SK-N-SH treated with all-trans-retinoic acid at 6 μM for 48 hours (cell line): Measurements from ENCODE around the gene MIEN1.

Experiments used
- ATAC-seq: fragments of 200-7000 bp; cut with Tn5 transposase; 3 replicates; pipeline ENCODE4 v1.9.1; 2020; ENCODE audit warnings: mild to moderate bottlenecking, moderate library complexity
- ARNTL ChIP-seq: fragments of 450-650 bp; formaldehyde crosslinking; IDR thresholded peaks from 2 replicates; pipeline ENCODE4 v1.5.0; 2020; ENCODE audit warnings: low read depth, mild to moderate bottlenecking, moderate library complexity, borderline replicate concordance
- BACH2 ChIP-seq: fragments of 250-450 bp; sonication (Bioruptor Pico); IDR thresholded peaks from 2 replicates; pipeline ENCODE4 v1.9.0; 2021; ENCODE audit warnings: mild to moderate bottlenecking, borderline replicate concordance
- ESRRG ChIP-seq: fragments of 250-450 bp; sonication (Bioruptor Pico); IDR thresholded peaks from 2 replicates; pipeline ENCODE4 v1.6.1; 2021; ENCODE audit warnings: mild to moderate bottlenecking
- GLIS3 ChIP-seq: fragments of 250-450 bp; sonication (Bioruptor Pico); IDR thresholded peaks from 2 replicates; pipeline ENCODE4 v1.5.0; 2020; ENCODE audit warnings: mild to moderate bottlenecking, moderate library complexity
- OSR1 ChIP-seq: fragments of 250-450 bp; sonication (Bioruptor Pico); IDR thresholded peaks from 2 replicates; pipeline ENCODE4 v1.8.0; 2022; ENCODE audit warnings: moderate library complexity, mild to moderate bottlenecking, inconsistent platforms
- PPARA ChIP-seq: fragments of 250-450 bp; sonication (Bioruptor Pico); IDR thresholded peaks from 2 replicates; pipeline ENCODE4 v1.5.0; 2020; ENCODE audit warnings: mild to moderate bottlenecking, borderline replicate concordance
- RARB ChIP-seq: fragments of 250-450 bp; sonication (Bioruptor Pico); IDR thresholded peaks from 2 replicates; pipeline ENCODE4 v1.8.0; 2021; ENCODE audit warnings: mild to moderate bottlenecking, moderate library complexity
- SNAI2 ChIP-seq: fragments of 250-450 bp; sonication (Bioruptor Pico); IDR thresholded peaks from 2 replicates; pipeline ENCODE4 v1.5.0; 2020; ENCODE audit warnings: mild to moderate bottlenecking, moderate library complexity
- TCF4 ChIP-seq: fragments of 250-450 bp; sonication (Bioruptor Pico); IDR thresholded peaks from 2 replicates; pipeline ENCODE4 v1.8.0; 2021; ENCODE audit warnings: mild to moderate bottlenecking, moderate library complexity, borderline replicate concordance
- TOX ChIP-seq: fragments of 250-450 bp; sonication (Bioruptor Pico); IDR thresholded peaks from 2 replicates; pipeline ENCODE4 v1.8.0; 2021; ENCODE audit warnings: mild to moderate bottlenecking, moderate library complexity, borderline replicate concordance
- ZC3H10 ChIP-seq: fragments of 250-450 bp; sonication (Bioruptor Pico); IDR thresholded peaks from 2 replicates; pipeline ENCODE4 v1.5.1; 2021; ENCODE audit warnings: mild to moderate bottlenecking, moderate library complexity
- ZFP3 ChIP-seq: fragments of 250-450 bp; sonication (Bioruptor Pico); IDR thresholded peaks from 2 replicates; pipeline ENCODE4 v1.5.0; 2020; ENCODE audit warnings: mild to moderate bottlenecking, moderate library complexity
- ZFP30 ChIP-seq: fragments of 450-650 bp; formaldehyde crosslinking; IDR thresholded peaks from 2 replicates; pipeline ENCODE4 v1.5.0; 2022; ENCODE audit warnings: mild to moderate bottlenecking, moderate library complexity
- ZNF565 ChIP-seq: fragments of 450-650 bp; formaldehyde crosslinking; conservative IDR thresholded peaks from 2 replicates; pipeline ENCODE4 v1.5.0; 2020; ENCODE audit warnings: low read depth, mild to moderate bottlenecking, moderate library complexity
- ZNF70 ChIP-seq: fragments of 450-650 bp; formaldehyde crosslinking; IDR thresholded peaks from 2 replicates; pipeline ENCODE4 v1.5.0; 2020; ENCODE audit warnings: mild to moderate bottlenecking, moderate library complexity
- ZNF8 ChIP-seq: fragments of 450-650 bp; formaldehyde crosslinking; IDR thresholded peaks from 2 replicates; pipeline ENCODE4 v1.5.0; 2020; ENCODE audit warnings: mild to moderate bottlenecking, moderate library complexity
- TF ChIP-seq, protein P1 (sequence below): fragments of 250-450 bp; sonication (Bioruptor Pico); IDR thresholded peaks from 2 replicates; pipeline ENCODE4 v1.8.0; 2020; ENCODE audit warnings: mild to moderate bottlenecking, moderate library complexity, borderline replicate concordance
- TF ChIP-seq, protein P2 (sequence below): fragments of 250-450 bp; sonication (Bioruptor Pico); IDR thresholded peaks from 2 replicates; pipeline ENCODE4 v1.8.0; 2021; ENCODE audit warnings: low read depth, mild to moderate bottlenecking, moderate library complexity, borderline replicate concordance
- TF ChIP-seq, protein P3 (sequence below): fragments of 250-450 bp; sonication (Bioruptor Pico); IDR thresholded peaks from 2 replicates; pipeline ENCODE4 v1.5.1; 2021; ENCODE audit warnings: mild to moderate bottlenecking, moderate library complexity
- TF ChIP-seq, protein P4 (sequence below): fragments of 250-450 bp; sonication (Bioruptor Pico); IDR thresholded peaks from 2 replicates; pipeline ENCODE4 v1.5.1; 2020; ENCODE audit warnings: low read depth, mild to moderate bottlenecking, moderate library complexity
- TF ChIP-seq, protein P5 (sequence below): fragments of 250-450 bp; sonication (Bioruptor Pico); IDR thresholded peaks from 2 replicates; pipeline ENCODE4 v1.5.0; 2020; ENCODE audit warnings: mild to moderate bottlenecking, moderate library complexity

The MIEN1 gene, protein sequence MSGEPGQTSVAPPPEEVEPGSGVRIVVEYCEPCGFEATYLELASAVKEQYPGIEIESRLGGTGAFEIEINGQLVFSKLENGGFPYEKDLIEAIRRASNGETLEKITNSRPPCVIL

DNA sequence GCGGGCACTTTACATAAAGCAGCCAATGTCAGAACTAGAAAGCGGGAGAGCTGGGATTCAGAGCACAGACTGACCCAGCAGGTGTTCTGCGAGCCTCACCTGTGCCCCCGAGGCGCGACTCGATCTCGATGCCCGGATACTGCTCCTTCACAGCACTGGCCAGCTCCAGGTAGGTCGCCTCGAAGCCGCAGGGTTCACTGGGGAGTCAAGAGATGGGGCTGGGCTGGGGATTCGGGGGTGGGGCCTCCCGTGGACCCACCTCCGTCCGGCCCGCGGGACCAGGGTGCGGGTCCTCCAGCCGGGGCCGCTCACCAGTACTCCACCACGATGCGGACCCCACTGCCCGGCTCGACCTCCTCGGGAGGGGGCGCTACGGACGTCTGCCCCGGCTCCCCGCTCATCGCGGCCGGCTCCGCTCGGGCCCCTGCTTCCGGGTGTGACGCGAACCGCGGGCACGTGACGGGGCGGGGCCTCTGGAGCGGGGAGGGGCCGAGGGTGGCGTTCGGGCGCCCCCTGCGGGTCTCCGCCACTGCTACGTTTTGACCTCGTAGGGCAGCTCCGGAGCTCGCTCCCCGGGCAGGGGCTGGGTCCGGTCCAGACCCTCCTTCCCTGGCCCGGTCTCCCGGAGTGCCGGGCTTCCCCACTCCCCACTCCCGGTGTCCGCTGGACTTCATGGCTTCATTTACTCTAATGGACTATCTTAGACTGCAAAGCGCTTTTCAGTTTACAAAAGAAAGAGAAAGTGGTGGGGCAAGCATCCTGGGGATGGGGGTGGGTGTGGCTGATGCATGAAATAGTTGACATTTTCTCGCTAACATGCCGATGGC, at the start of gene MIEN1:
MIEN1 (minus strand) TSS at position 438 of the 827 bp plus-strand sequence; CDS start at position 401, 37 bp downstream.
- ATAC-seq = peak; percentile 93
- TF ChIP-seq ESRRG (CRISPR knock-in tag) (no peak), RARB (CRISPR knock-in tag) (no peak), ARNTL (CRISPR knock-in tag) (no peak), GLIS3 (no peak), ZNF8 (no peak), ZC3H10 (no peak), SNAI2 (CRISPR knock-in tag) (no peak), PPARA (CRISPR knock-in tag) (no peak), ZFP30 (CRISPR knock-in tag) (no peak), TOX (CRISPR knock-in tag) (no peak), OSR1 (CRISPR knock-in tag) (no peak), ZFP3 (CRISPR knock-in tag) (no peak), ZNF565 (no peak), BACH2 (CRISPR knock-in tag) (no peak), ZNF70 (CRISPR knock-in tag) (no peak)
- TF ChIP-seq, protein P1, sequence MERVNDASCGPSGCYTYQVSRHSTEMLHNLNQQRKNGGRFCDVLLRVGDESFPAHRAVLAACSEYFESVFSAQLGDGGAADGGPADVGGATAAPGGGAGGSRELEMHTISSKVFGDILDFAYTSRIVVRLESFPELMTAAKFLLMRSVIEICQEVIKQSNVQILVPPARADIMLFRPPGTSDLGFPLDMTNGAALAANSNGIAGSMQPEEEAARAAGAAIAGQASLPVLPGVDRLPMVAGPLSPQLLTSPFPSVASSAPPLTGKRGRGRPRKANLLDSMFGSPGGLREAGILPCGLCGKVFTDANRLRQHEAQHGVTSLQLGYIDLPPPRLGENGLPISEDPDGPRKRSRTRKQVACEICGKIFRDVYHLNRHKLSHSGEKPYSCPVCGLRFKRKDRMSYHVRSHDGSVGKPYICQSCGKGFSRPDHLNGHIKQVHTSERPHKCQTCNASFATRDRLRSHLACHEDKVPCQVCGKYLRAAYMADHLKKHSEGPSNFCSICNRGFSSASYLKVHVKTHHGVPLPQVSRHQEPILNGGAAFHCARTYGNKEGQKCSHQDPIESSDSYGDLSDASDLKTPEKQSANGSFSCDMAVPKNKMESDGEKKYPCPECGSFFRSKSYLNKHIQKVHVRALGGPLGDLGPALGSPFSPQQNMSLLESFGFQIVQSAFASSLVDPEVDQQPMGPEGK (CRISPR knock-in tag) = no peak
- TF ChIP-seq, protein P2, sequence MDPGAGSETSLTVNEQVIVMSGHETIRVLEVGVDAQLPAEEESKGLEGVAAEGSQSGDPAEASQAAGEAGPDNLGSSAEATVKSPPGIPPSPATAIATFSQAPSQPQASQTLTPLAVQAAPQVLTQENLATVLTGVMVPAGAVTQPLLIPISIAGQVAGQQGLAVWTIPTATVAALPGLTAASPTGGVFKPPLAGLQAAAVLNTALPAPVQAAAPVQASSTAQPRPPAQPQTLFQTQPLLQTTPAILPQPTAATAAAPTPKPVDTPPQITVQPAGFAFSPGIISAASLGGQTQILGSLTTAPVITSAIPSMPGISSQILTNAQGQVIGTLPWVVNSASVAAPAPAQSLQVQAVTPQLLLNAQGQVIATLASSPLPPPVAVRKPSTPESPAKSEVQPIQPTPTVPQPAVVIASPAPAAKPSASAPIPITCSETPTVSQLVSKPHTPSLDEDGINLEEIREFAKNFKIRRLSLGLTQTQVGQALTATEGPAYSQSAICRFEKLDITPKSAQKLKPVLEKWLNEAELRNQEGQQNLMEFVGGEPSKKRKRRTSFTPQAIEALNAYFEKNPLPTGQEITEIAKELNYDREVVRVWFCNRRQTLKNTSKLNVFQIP = no peak
- TF ChIP-seq, protein P3, sequence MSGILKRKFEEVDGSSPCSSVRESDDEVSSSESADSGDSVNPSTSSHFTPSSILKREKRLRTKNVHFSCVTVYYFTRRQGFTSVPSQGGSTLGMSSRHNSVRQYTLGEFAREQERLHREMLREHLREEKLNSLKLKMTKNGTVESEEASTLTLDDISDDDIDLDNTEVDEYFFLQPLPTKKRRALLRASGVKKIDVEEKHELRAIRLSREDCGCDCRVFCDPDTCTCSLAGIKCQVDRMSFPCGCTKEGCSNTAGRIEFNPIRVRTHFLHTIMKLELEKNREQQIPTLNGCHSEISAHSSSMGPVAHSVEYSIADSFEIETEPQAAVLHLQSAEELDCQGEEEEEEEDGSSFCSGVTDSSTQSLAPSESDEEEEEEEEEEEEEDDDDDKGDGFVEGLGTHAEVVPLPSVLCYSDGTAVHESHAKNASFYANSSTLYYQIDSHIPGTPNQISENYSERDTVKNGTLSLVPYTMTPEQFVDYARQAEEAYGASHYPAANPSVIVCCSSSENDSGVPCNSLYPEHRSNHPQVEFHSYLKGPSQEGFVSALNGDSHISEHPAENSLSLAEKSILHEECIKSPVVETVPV = no peak
- TF ChIP-seq, protein P4, sequence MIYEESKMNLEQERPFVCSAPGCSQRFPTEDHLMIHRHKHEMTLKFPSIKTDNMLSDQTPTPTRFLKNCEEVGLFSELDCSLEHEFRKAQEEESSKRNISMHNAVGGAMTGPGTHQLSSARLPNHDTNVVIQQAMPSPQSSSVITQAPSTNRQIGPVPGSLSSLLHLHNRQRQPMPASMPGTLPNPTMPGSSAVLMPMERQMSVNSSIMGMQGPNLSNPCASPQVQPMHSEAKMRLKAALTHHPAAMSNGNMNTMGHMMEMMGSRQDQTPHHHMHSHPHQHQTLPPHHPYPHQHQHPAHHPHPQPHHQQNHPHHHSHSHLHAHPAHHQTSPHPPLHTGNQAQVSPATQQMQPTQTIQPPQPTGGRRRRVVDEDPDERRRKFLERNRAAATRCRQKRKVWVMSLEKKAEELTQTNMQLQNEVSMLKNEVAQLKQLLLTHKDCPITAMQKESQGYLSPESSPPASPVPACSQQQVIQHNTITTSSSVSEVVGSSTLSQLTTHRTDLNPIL = no peak

DNA sequence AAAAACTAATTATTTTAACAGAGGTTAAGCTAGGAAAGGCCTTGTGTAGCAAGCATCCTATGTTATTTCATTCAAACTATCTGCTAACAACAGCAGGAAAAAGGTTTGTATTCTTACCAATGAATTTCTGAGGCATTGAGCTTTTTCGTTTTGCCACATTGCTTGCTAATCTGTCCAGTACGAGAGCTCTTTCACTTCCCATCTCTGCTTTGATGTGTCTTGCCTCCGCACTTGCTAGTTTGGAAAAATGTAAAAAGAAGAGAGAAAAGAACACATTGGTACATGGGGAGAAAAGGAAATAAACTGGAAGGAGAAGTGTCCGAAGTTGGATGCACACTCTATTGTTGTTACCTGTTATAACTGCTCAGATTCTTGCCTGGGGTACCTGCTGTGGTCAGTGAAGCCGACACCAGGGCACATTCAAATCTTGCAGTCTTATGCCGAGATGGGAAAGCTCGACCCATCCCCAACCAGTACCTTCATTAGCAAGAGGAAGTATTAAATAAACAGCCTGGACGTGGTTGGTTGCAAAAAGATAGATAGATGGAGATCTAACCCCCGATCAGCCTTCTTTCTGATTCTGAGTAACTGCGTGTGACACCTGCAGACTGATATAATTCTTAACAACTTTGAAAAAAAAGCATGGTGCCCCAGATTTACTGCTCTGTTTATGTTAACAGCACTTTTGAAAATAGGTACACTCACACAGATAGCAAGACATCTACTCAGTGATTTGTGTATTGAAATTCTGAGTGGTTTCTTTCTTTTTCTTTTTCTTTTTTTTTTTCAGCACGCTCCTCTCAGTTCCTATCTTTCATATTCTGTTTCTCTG, 47.4 kb upstream of the MIEN1 start:
- TF ChIP-seq BACH2 (CRISPR knock-in tag) (no peak), OSR1 (CRISPR knock-in tag) (no peak), ZC3H10 (no peak), TOX (CRISPR knock-in tag) (no peak), PPARA (CRISPR knock-in tag) (no peak), ESRRG (CRISPR knock-in tag) (no peak), TCF4 (no peak), ZNF70 (CRISPR knock-in tag) (no peak)
- TF ChIP-seq, protein P5, sequence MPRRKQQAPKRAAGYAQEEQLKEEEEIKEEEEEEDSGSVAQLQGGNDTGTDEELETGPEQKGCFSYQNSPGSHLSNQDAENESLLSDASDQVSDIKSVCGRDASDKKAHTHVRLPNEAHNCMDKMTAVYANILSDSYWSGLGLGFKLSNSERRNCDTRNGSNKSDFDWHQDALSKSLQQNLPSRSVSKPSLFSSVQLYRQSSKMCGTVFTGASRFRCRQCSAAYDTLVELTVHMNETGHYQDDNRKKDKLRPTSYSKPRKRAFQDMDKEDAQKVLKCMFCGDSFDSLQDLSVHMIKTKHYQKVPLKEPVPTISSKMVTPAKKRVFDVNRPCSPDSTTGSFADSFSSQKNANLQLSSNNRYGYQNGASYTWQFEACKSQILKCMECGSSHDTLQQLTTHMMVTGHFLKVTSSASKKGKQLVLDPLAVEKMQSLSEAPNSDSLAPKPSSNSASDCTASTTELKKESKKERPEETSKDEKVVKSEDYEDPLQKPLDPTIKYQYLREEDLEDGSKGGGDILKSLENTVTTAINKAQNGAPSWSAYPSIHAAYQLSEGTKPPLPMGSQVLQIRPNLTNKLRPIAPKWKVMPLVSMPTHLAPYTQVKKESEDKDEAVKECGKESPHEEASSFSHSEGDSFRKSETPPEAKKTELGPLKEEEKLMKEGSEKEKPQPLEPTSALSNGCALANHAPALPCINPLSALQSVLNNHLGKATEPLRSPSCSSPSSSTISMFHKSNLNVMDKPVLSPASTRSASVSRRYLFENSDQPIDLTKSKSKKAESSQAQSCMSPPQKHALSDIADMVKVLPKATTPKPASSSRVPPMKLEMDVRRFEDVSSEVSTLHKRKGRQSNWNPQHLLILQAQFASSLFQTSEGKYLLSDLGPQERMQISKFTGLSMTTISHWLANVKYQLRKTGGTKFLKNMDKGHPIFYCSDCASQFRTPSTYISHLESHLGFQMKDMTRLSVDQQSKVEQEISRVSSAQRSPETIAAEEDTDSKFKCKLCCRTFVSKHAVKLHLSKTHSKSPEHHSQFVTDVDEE (CRISPR knock-in tag) = no peak
- TF ChIP-seq, protein P1 (CRISPR knock-in tag) = no peak
- TF ChIP-seq, protein P4 = no peak
- ATAC-seq = no peak
